ENCODE results near the gene CACNA1H.

Gene CACNA1H

GRCh38 chr16:1160773-1161348, 8.0 kb downstream of the CACNA1H start:
- Histone ChIP-seq H2BK12ac (ENCODE audit: low read length in 2 of 2) (no peak overlapping the region), H2BK5ac (ENCODE audit: low read depth, low read length, poor library complexity, severe bottlenecking) (no peak overlapping the region), H3K79me1 (replicated peaks; ENCODE audit: low read length, poor library complexity, severe bottlenecking) (no peaks in the 10 kb centered on the region), H2AK5ac (ENCODE audit: low read length, severe bottlenecking) (no peak overlapping the region), H3K4me2 (ENCODE audit: low read length, poor library complexity, severe bottlenecking) (no peak overlapping the region), H4K8ac (ENCODE audit: low read length) (no peak overlapping the region), H2AFZ (ENCODE audit: low read depth, low read length) (no peak overlapping the region), H3K4me1 (ENCODE audit: control insufficient read depth, insufficient read depth, low read depth, low read length) (peaks cover 31% of the 10 kb centered on the region), H3K23ac (ENCODE audit: low read length in 2 of 2) (no peak overlapping the region), H3K4ac (ENCODE audit: low read depth in 1 of 2, low read length in 2 of 2) (no peak overlapping the region), H3K27ac (ENCODE audit: low read length, poor library complexity, severe bottlenecking) (no peak overlapping the region), H3K18ac (ENCODE audit: low read depth in 1 of 2, low read length in 2 of 2) (no peak overlapping the region), H4K91ac (ENCODE audit: low read length) (no peak overlapping the region), H2BK120ac (ENCODE audit: low read depth, low read length) (no peak overlapping the region), H3K14ac (ENCODE audit: low read length in 2 of 2) (no peak overlapping the region), H3K27me3 (ENCODE audit: control insufficient read depth in 1 of 2, insufficient read depth in 1 of 2, low read length in 2 of 2) (peaks cover 65 to 72% of the 10 kb centered on the region in 2 experiments), H3K9me3 (ENCODE audit: control insufficient read depth, low read length) (no peaks in the 10 kb centered on the region), H3K4me3 (ENCODE audit: insufficient read depth in 1 of 2, low read depth in 1 of 2, low read length in 2 of 2) (no peak overlapping the region), H3K36me3 (ENCODE audit: control insufficient read depth in 1 of 2, insufficient read depth in 2 of 2, low read depth in 1 of 2, low read length in 2 of 2) (peaks cover 0 to 7% of the 10 kb centered on the region in 2 experiments), H3K9ac (ENCODE audit: low read length) (no peak overlapping the region), H2BK15ac (ENCODE audit: low read depth, poor library complexity, severe bottlenecking) (no peak overlapping the region)
- WGBS, result 93% methylated on average over 31 of the region's 34 CpGs
- no peak for DNase-seq

- no peak for DNase-seq
- Histone ChIP-seq H3K4me2 (ENCODE audit: low read length, poor library complexity, severe bottlenecking) (no peak overlapping the region), H3K27me3 (ENCODE audit: control insufficient read depth in 1 of 2, insufficient read depth in 1 of 2, low read length in 2 of 2) (peaks cover 52 to 62% of the 10 kb centered on the region in 2 experiments), H3K4me3 (ENCODE audit: insufficient read depth in 1 of 2, low read depth in 1 of 2, low read length in 2 of 2) (no peak overlapping the region), H3K4ac (ENCODE audit: low read depth in 1 of 2, low read length in 2 of 2) (no peak overlapping the region), H2AK5ac (ENCODE audit: low read length, severe bottlenecking) (no peak overlapping the region), H3K27ac (ENCODE audit: low read length, poor library complexity, severe bottlenecking) (no peak overlapping the region), H2BK12ac (ENCODE audit: low read length in 2 of 2) (no peak overlapping the region), H3K18ac (ENCODE audit: low read depth in 1 of 2, low read length in 2 of 2) (no peak overlapping the region), H3K14ac (ENCODE audit: low read length in 2 of 2) (no peak overlapping the region), H2AFZ (ENCODE audit: low read depth, low read length) (no peak overlapping the region), H2BK120ac (ENCODE audit: low read depth, low read length) (no peak overlapping the region), H3K9me3 (ENCODE audit: control insufficient read depth, low read length) (no peaks in the 10 kb centered on the region), H3K4me1 (ENCODE audit: control insufficient read depth, insufficient read depth, low read depth, low read length) (peaks cover 31% of the 10 kb centered on the region), H3K79me1 (replicated peaks; ENCODE audit: low read length, poor library complexity, severe bottlenecking) (no peaks in the 10 kb centered on the region), H4K8ac (ENCODE audit: low read length) (no peak overlapping the region), H3K9ac (ENCODE audit: low read length) (no peak overlapping the region), H2BK5ac (ENCODE audit: low read depth, low read length, poor library complexity, severe bottlenecking) (no peak overlapping the region), H2BK15ac (ENCODE audit: low read depth, poor library complexity, severe bottlenecking) (no peak overlapping the region), H3K23ac (ENCODE audit: low read length in 2 of 2) (no peak overlapping the region), H4K91ac (ENCODE audit: low read length) (no peak overlapping the region), H3K36me3 (ENCODE audit: control insufficient read depth in 1 of 2, insufficient read depth in 2 of 2, low read depth in 1 of 2, low read length in 2 of 2) (no peaks in the 10 kb centered on the region)
- 80% methylated on average over 38 of the region's 38 CpGs for WGBS
Observed at GRCh38 chr16:1162701-1163566, 10.0 kb downstream of the CACNA1H start.

GRCh38 chr16:1163567-1164055, 10.7 kb downstream of the CACNA1H start:
- no peak overlapping the region for H3K4ac ChIP-seq (ENCODE audit: low read depth in 1 of 2, low read length in 2 of 2)
- no peak overlapping the region for H2BK12ac ChIP-seq (ENCODE audit: low read length in 2 of 2)
- H2AK5ac ChIP-seq (ENCODE audit: low read length, severe bottlenecking), result no peak overlapping the region
- no peak overlapping the region for H3K27ac ChIP-seq (ENCODE audit: low read length, poor library complexity, severe bottlenecking)
- no peaks in the 10 kb centered on the region for H3K9me3 ChIP-seq (ENCODE audit: control insufficient read depth, low read length)
- H3K18ac ChIP-seq (ENCODE audit: low read depth in 1 of 2, low read length in 2 of 2), result no peak overlapping the region
- DNase-seq, result peak; percentile 31
- H4K91ac ChIP-seq (ENCODE audit: low read length), result no peak overlapping the region
- H2BK5ac ChIP-seq (ENCODE audit: low read depth, low read length, poor library complexity, severe bottlenecking), result no peak overlapping the region
- no peak overlapping the region for H3K14ac ChIP-seq (ENCODE audit: low read length in 2 of 2)
- peaks cover 49 to 56% of the 10 kb centered on the region in 2 experiments for H3K27me3 ChIP-seq (ENCODE audit: control insufficient read depth in 1 of 2, insufficient read depth in 1 of 2, low read length in 2 of 2)
- no peak overlapping the region for H2BK120ac ChIP-seq (ENCODE audit: low read depth, low read length)
- no peak overlapping the region for H3K4me2 ChIP-seq (ENCODE audit: low read length, poor library complexity, severe bottlenecking)
- no peak overlapping the region for H4K8ac ChIP-seq (ENCODE audit: low read length)
- no peak overlapping the region for H3K4me3 ChIP-seq (ENCODE audit: insufficient read depth in 1 of 2, low read depth in 1 of 2, low read length in 2 of 2)
- no peak overlapping the region for H3K9ac ChIP-seq (ENCODE audit: low read length)
- H3K36me3 ChIP-seq (ENCODE audit: control insufficient read depth in 1 of 2, insufficient read depth in 2 of 2, low read depth in 1 of 2, low read length in 2 of 2), result no peaks in the 10 kb centered on the region
- no peaks in the 10 kb centered on the region for H3K79me1 ChIP-seq (replicated peaks; ENCODE audit: low read length, poor library complexity, severe bottlenecking)
- 59% methylated on average over 19 of the region's 19 CpGs for WGBS
- H2BK15ac ChIP-seq (ENCODE audit: low read depth, poor library complexity, severe bottlenecking), result no peak overlapping the region
- no peak overlapping the region for H2AFZ ChIP-seq (ENCODE audit: low read depth, low read length)
- H3K23ac ChIP-seq (ENCODE audit: low read length in 2 of 2), result no peak overlapping the region
- H3K4me1 ChIP-seq (ENCODE audit: control insufficient read depth, insufficient read depth, low read depth, low read length), result peaks cover 31% of the 10 kb centered on the region

GRCh38 chr16:1164382-1164781, 11.5 kb downstream of the CACNA1H start:
- Histone ChIP-seq H3K14ac (ENCODE audit: low read length in 2 of 2) (no peak overlapping the region), H3K4me1 (ENCODE audit: control insufficient read depth, insufficient read depth, low read depth, low read length) (peaks cover 31% of the 10 kb centered on the region), H3K27ac (ENCODE audit: low read length, poor library complexity, severe bottlenecking) (no peak overlapping the region), H3K4me3 (ENCODE audit: insufficient read depth in 1 of 2, low read depth in 1 of 2, low read length in 2 of 2) (no peak overlapping the region), H3K18ac (ENCODE audit: low read depth in 1 of 2, low read length in 2 of 2) (no peak overlapping the region), H3K36me3 (ENCODE audit: control insufficient read depth in 1 of 2, insufficient read depth in 2 of 2, low read depth in 1 of 2, low read length in 2 of 2) (no peaks in the 10 kb centered on the region), H4K91ac (ENCODE audit: low read length) (no peak overlapping the region), H2AFZ (ENCODE audit: low read depth, low read length) (no peak overlapping the region), H3K9ac (ENCODE audit: low read length) (no peak overlapping the region), H3K79me1 (replicated peaks; ENCODE audit: low read length, poor library complexity, severe bottlenecking) (no peaks in the 10 kb centered on the region), H3K27me3 (ENCODE audit: control insufficient read depth in 1 of 2, insufficient read depth in 1 of 2, low read length in 2 of 2) (peaks cover 43 to 51% of the 10 kb centered on the region in 2 experiments), H3K23ac (ENCODE audit: low read length in 2 of 2) (no peak overlapping the region), H2BK15ac (ENCODE audit: low read depth, poor library complexity, severe bottlenecking) (no peak overlapping the region), H3K4ac (ENCODE audit: low read depth in 1 of 2, low read length in 2 of 2) (no peak overlapping the region), H2BK120ac (ENCODE audit: low read depth, low read length) (no peak overlapping the region), H2BK12ac (ENCODE audit: low read length in 2 of 2) (no peak overlapping the region), H3K9me3 (ENCODE audit: control insufficient read depth, low read length) (no peaks in the 10 kb centered on the region), H4K8ac (ENCODE audit: low read length) (no peak overlapping the region), H3K4me2 (ENCODE audit: low read length, poor library complexity, severe bottlenecking) (no peak overlapping the region), H2BK5ac (ENCODE audit: low read depth, low read length, poor library complexity, severe bottlenecking) (no peak overlapping the region), H2AK5ac (ENCODE audit: low read length, severe bottlenecking) (no peak overlapping the region)
- WGBS, result 94% methylated on average over 14 of the region's 14 CpGs
- no peak for DNase-seq
